ENCODE measurements around the gene SOX5.

Gene SOX5

DNA sequence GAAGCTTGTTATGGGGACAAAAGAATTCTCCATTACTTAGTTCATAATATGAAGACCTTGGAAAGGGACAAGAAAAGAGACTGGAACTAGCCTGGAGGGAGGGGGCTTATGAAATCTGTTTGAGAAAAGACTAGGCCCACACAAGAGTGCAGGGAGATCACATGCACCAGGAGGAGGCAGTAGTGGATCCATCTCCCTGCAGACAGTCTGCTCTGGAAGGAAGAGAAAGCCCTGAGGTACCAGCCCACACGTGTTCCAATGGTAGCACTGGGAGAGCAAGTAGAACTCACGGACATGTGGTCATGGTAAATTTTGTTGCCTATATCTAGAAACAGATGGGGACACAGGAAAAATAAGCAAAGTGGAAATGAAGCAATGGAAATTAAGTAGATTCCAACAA lies 445.4 kb downstream of the SOX5 start:
- Histone ChIP-seq H3K4ac (ENCODE audit: low read depth in 1 of 2, low read length in 2 of 2) (no peak overlapping the region), H3K18ac (ENCODE audit: low read depth in 1 of 2, low read length in 2 of 2) (no peak overlapping the region), H2AK5ac (ENCODE audit: low read length, severe bottlenecking) (no peak overlapping the region), H2AFZ (ENCODE audit: low read depth, low read length) (no peak overlapping the region), H3K36me3 (ENCODE audit: control insufficient read depth in 1 of 2, insufficient read depth in 2 of 2, low read depth in 1 of 2, low read length in 2 of 2) (no peaks in the 10 kb centered on the region), H2BK5ac (ENCODE audit: low read depth, low read length, poor library complexity, severe bottlenecking) (no peak overlapping the region), H2BK120ac (ENCODE audit: low read depth, low read length) (no peak overlapping the region), H2BK12ac (ENCODE audit: low read length in 2 of 2) (no peak overlapping the region), H3K4me1 (ENCODE audit: control insufficient read depth, insufficient read depth, low read depth, low read length) (no peaks in the 10 kb centered on the region), H3K4me3 (ENCODE audit: insufficient read depth in 1 of 2, low read depth in 1 of 2, low read length in 2 of 2) (no peak overlapping the region), H4K91ac (ENCODE audit: low read length) (no peak overlapping the region), H3K4me2 (ENCODE audit: low read length, poor library complexity, severe bottlenecking) (no peak overlapping the region), H4K8ac (ENCODE audit: low read length) (no peak overlapping the region), H3K14ac (ENCODE audit: low read length in 2 of 2) (no peak overlapping the region), H3K23ac (ENCODE audit: low read length in 2 of 2) (no peak overlapping the region), H2BK15ac (ENCODE audit: low read depth, poor library complexity, severe bottlenecking) (no peak overlapping the region), H3K27ac (ENCODE audit: low read length, poor library complexity, severe bottlenecking) (no peak overlapping the region), H3K9me3 (ENCODE audit: control insufficient read depth, low read length) (no peaks in the 10 kb centered on the region), H3K79me1 (replicated peaks; ENCODE audit: low read length, poor library complexity, severe bottlenecking) (no peaks in the 10 kb centered on the region), H3K9ac (ENCODE audit: low read length) (no peak overlapping the region), H3K27me3 (ENCODE audit: control insufficient read depth in 1 of 2, insufficient read depth in 1 of 2, low read length in 2 of 2) (no peaks in the 10 kb centered on the region)
- 45% methylated on average over 2 of the region's 2 CpGs for WGBS
- DNase-seq = no peak

DNA sequence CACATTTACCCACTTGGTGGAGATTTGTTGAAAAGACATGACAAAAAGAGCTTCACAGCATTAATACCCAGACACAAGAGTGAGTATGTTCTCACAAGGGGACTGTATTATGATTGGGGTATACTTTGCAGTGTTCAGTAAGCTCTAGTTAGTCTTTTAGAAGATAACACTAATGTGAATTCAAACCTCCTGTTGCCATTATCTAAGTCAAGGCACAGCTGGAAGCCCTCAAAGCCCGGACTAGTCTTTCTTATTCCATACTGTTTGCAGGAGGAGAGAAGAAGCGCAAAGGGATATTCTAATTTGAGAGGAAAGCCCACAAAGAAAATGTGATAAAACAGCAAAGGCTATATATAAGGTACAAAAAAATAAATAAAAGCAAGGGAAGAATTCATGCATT lies 445.9 kb downstream of the SOX5 start:
- Histone ChIP-seq H4K91ac (ENCODE audit: low read length) (no peak overlapping the region), H3K27me3 (ENCODE audit: control insufficient read depth in 1 of 2, insufficient read depth in 1 of 2, low read length in 2 of 2) (no peaks in the 10 kb centered on the region), H3K4me1 (ENCODE audit: control insufficient read depth, insufficient read depth, low read depth, low read length) (no peaks in the 10 kb centered on the region), H2BK12ac (ENCODE audit: low read length in 2 of 2) (no peak overlapping the region), H3K36me3 (ENCODE audit: control insufficient read depth in 1 of 2, insufficient read depth in 2 of 2, low read depth in 1 of 2, low read length in 2 of 2) (no peaks in the 10 kb centered on the region), H2AK5ac (ENCODE audit: low read length, severe bottlenecking) (no peak overlapping the region), H3K9me3 (ENCODE audit: control insufficient read depth, low read length) (peaks cover under 1% of the 10 kb centered on the region), H3K27ac (ENCODE audit: low read length, poor library complexity, severe bottlenecking) (no peak overlapping the region), H2BK120ac (ENCODE audit: low read depth, low read length) (no peak overlapping the region), H3K4me2 (ENCODE audit: low read length, poor library complexity, severe bottlenecking) (no peak overlapping the region), H3K4ac (ENCODE audit: low read depth in 1 of 2, low read length in 2 of 2) (no peak overlapping the region), H4K8ac (ENCODE audit: low read length) (no peak overlapping the region), H2AFZ (ENCODE audit: low read depth, low read length) (no peak overlapping the region), H3K23ac (ENCODE audit: low read length in 2 of 2) (no peak overlapping the region), H3K4me3 (ENCODE audit: insufficient read depth in 1 of 2, low read depth in 1 of 2, low read length in 2 of 2) (no peak overlapping the region), H3K14ac (ENCODE audit: low read length in 2 of 2) (no peak overlapping the region), H2BK15ac (ENCODE audit: low read depth, poor library complexity, severe bottlenecking) (no peak overlapping the region), H3K9ac (ENCODE audit: low read length) (no peak overlapping the region), H2BK5ac (ENCODE audit: low read depth, low read length, poor library complexity, severe bottlenecking) (no peak overlapping the region), H3K18ac (ENCODE audit: low read depth in 1 of 2, low read length in 2 of 2) (no peak overlapping the region), H3K79me1 (replicated peaks; ENCODE audit: low read length, poor library complexity, severe bottlenecking) (no peaks in the 10 kb centered on the region)
- 50% methylated on average over 2 of the region's 2 CpGs for whole genome bisulfite sequencing
- DNase-seq = no peak

DNA sequence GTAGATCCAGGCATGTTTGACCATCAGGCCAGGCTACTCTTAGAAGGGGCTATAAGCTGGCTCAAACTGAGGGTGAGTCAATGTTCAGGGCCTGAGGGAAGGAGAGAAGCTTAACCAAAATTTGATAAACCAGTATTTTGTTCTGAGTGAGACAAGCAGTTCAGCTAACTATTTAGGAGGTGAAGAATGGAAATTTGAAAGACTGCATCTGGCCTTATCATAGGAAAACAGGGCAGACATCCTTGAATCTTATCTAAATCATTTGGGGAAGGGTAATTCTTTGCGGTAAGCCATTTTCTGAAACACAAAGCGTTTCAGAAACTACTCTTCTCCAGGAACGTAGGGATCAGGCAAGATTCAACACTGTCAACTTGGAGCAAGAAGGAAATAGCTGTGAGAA lies 447.2 kb downstream of the SOX5 start:
- no peak overlapping the region for H3K18ac ChIP-seq (ENCODE audit: low read depth in 1 of 2, low read length in 2 of 2)
- no peak overlapping the region for H3K4ac ChIP-seq (ENCODE audit: low read depth in 1 of 2, low read length in 2 of 2)
- H3K79me1 ChIP-seq (replicated peaks; ENCODE audit: low read length, poor library complexity, severe bottlenecking) = no peaks in the 10 kb centered on the region
- no peak overlapping the region for H4K8ac ChIP-seq (ENCODE audit: low read length)
- H2AFZ ChIP-seq (ENCODE audit: low read depth, low read length) = no peak overlapping the region
- no peak overlapping the region for H3K9ac ChIP-seq (ENCODE audit: low read length)
- no peaks in the 10 kb centered on the region for H3K36me3 ChIP-seq (ENCODE audit: control insufficient read depth in 1 of 2, insufficient read depth in 2 of 2, low read depth in 1 of 2, low read length in 2 of 2)
- no peak overlapping the region for H2BK5ac ChIP-seq (ENCODE audit: low read depth, low read length, poor library complexity, severe bottlenecking)
- no peak overlapping the region for H2BK15ac ChIP-seq (ENCODE audit: low read depth, poor library complexity, severe bottlenecking)
- no peak overlapping the region for H3K4me2 ChIP-seq (ENCODE audit: low read length, poor library complexity, severe bottlenecking)
- no peak overlapping the region for H2BK120ac ChIP-seq (ENCODE audit: low read depth, low read length)
- H4K91ac ChIP-seq (ENCODE audit: low read length) = no peak overlapping the region
- DNase-seq = no peak
- no peaks in the 10 kb centered on the region for H3K4me1 ChIP-seq (ENCODE audit: control insufficient read depth, insufficient read depth, low read depth, low read length)
- H2BK12ac ChIP-seq (ENCODE audit: low read length in 2 of 2) = no peak overlapping the region
- 77% methylated on average over 3 of the region's 3 CpGs for WGBS
- H3K27me3 ChIP-seq (ENCODE audit: control insufficient read depth in 1 of 2, insufficient read depth in 1 of 2, low read length in 2 of 2) = no peaks in the 10 kb centered on the region
- no peak overlapping the region for H3K4me3 ChIP-seq (ENCODE audit: insufficient read depth in 1 of 2, low read depth in 1 of 2, low read length in 2 of 2)
- H2AK5ac ChIP-seq (ENCODE audit: low read length, severe bottlenecking) = no peak overlapping the region
- H3K14ac ChIP-seq (ENCODE audit: low read length in 2 of 2) = no peak overlapping the region
- peaks cover 6% of the 10 kb centered on the region for H3K9me3 ChIP-seq (ENCODE audit: control insufficient read depth, low read length)
- no peak overlapping the region for H3K23ac ChIP-seq (ENCODE audit: low read length in 2 of 2)
- H3K27ac ChIP-seq (ENCODE audit: low read length, poor library complexity, severe bottlenecking) = no peak overlapping the region

GRCh38 chr12:23495472-23495871 lies 454.0 kb downstream of the SOX5 start:
- DNase-seq = no peak
- Histone ChIP-seq H2AFZ (ENCODE audit: low read depth, low read length) (no peak overlapping the region), H3K23ac (ENCODE audit: low read length in 2 of 2) (no peak overlapping the region)

More at GRCh38 chr12:23495472-23495871, 454.0 kb downstream of the SOX5 start:
- H3K4ac ChIP-seq (ENCODE audit: low read depth in 1 of 2, low read length in 2 of 2) = no peak overlapping the region
- H3K14ac ChIP-seq (ENCODE audit: low read length in 2 of 2) = no peak overlapping the region
- no peak overlapping the region for H3K4me2 ChIP-seq (ENCODE audit: low read length, poor library complexity, severe bottlenecking)
- H2BK12ac ChIP-seq (ENCODE audit: low read length in 2 of 2) = no peak overlapping the region
- no peak overlapping the region for H3K9ac ChIP-seq (ENCODE audit: low read length)
- H4K91ac ChIP-seq (ENCODE audit: low read length) = no peak overlapping the region
- no peak overlapping the region for H2BK5ac ChIP-seq (ENCODE audit: low read depth, low read length, poor library complexity, severe bottlenecking)
- H3K27me3 ChIP-seq (ENCODE audit: control insufficient read depth in 1 of 2, insufficient read depth in 1 of 2, low read length in 2 of 2) = no peaks in the 10 kb centered on the region
- no peak overlapping the region for H3K4me3 ChIP-seq (ENCODE audit: insufficient read depth in 1 of 2, low read depth in 1 of 2, low read length in 2 of 2)
- H3K36me3 ChIP-seq (ENCODE audit: control insufficient read depth in 1 of 2, insufficient read depth in 2 of 2, low read depth in 1 of 2, low read length in 2 of 2) = no peaks in the 10 kb centered on the region
- peaks cover 10% of the 10 kb centered on the region for H3K9me3 ChIP-seq (ENCODE audit: control insufficient read depth, low read length)
- H3K4me1 ChIP-seq (ENCODE audit: control insufficient read depth, insufficient read depth, low read depth, low read length) = no peaks in the 10 kb centered on the region
- H3K18ac ChIP-seq (ENCODE audit: low read depth in 1 of 2, low read length in 2 of 2) = no peak overlapping the region
- H2AK5ac ChIP-seq (ENCODE audit: low read length, severe bottlenecking) = no peak overlapping the region
- no peak overlapping the region for H3K27ac ChIP-seq (ENCODE audit: low read length, poor library complexity, severe bottlenecking)
- H4K8ac ChIP-seq (ENCODE audit: low read length) = no peak overlapping the region
- no peak overlapping the region for H2BK120ac ChIP-seq (ENCODE audit: low read depth, low read length)
- WGBS = 92% methylated on average over 1 of the region's 2 CpGs
- H3K79me1 ChIP-seq (replicated peaks; ENCODE audit: low read length, poor library complexity, severe bottlenecking) = no peaks in the 10 kb centered on the region
- H2BK15ac ChIP-seq (ENCODE audit: low read depth, poor library complexity, severe bottlenecking) = no peak overlapping the region
